ENCODE measurements around the gene EAPP.
"Not testable (repeated sequence)": the region's sequence is repeated elsewhere in the genome, so short reads cannot be mapped to it uniquely, and the experiment has no call there.

GRCh38 chr14:34555583-34556497, 16.3 kb upstream of the EAPP start:
- not testable (repeated sequence) for TF ChIP-seq CTCF (conservative IDR thresholded peaks at IDR 0.05); EZH2 (IDR thresholded peaks at IDR 0.05; ENCODE audit: low read depth)

All from PC-9 (cell line).